ENCODE data around the gene MACROD1. TPM values are rescaled to one million over a fixed set of nuclear protein-coding genes. Genes with fewer than 3 reads are reported as not detected.

Gene MACROD1
- total RNA-seq, 2 donors from 2014 or later = 33.5 to 68.2 TPM

GRCh38 chr11:64152841-64153691 lies 12.8 kb downstream of the MACROD1 start:
- Histone ChIP-seq H3K4me3 (no peak overlapping the region), H3K9me3 (no peaks in the 10 kb centered on the region), H3K27ac (no peak overlapping the region), H3K4me1 (replicated peaks) (peaks cover 5% of the 10 kb centered on the region), H3K36me3 (no peaks in the 10 kb centered on the region), H3K27me3 (replicated peaks; ENCODE audit: insufficient read depth) (no peaks in the 10 kb centered on the region)
- intact Hi-C loops (cut with DNase I) = loop anchor here (5.0 kb wide), 2 partner anchors 316 to 386 kb away; partner anchors contain the start of genes MARK2 and ZFTA
- peak; percentile 52 for DNase-seq (ENCODE audit: low spot score)
- TF ChIP-seq POLR2A (IDR thresholded peaks at IDR 0.05) (no peak), POLR2AphosphoS5 (IDR thresholded peaks at IDR 0.05) (peak; percentile 56), CTCF (IDR thresholded peaks at IDR 0.05) (peak; percentile 94 to 99 (median 97))
- WGBS = 19% methylated on average over 23 of the region's 23 CpGs

GRCh38 chr11:64151337-64151736 lies 14.6 kb downstream of the MACROD1 start:
- Histone ChIP-seq H3K9me3 (no peaks in the 10 kb centered on the region), H3K27me3 (replicated peaks; ENCODE audit: insufficient read depth) (no peaks in the 10 kb centered on the region), H3K27ac (no peak overlapping the region), H3K4me3 (no peak overlapping the region), H3K4me1 (replicated peaks) (peaks cover 7% of the 10 kb centered on the region), H3K36me3 (no peaks in the 10 kb centered on the region)
- TF ChIP-seq POLR2A (IDR thresholded peaks at IDR 0.05) = no peak
- no peak for TF ChIP-seq POLR2AphosphoS5 (IDR thresholded peaks at IDR 0.05)
- no peak for TF ChIP-seq CTCF (IDR thresholded peaks at IDR 0.05)
- intact Hi-C loops (cut with DNase I) = loop anchor here (5.0 kb wide), 2 partner anchors 314 to 384 kb away; partner anchors contain the start of genes MARK2 and ZFTA
- whole genome bisulfite sequencing = 98% methylated on average over 8 of the region's 8 CpGs
- no peak for DNase-seq (ENCODE audit: low spot score)

- TF ChIP-seq POLR2A (IDR thresholded peaks at IDR 0.05) (no peak), POLR2AphosphoS5 (IDR thresholded peaks at IDR 0.05) (no peak), CTCF (IDR thresholded peaks at IDR 0.05) (no peak)
- H3K27me3 ChIP-seq (replicated peaks; ENCODE audit: insufficient read depth) = no peaks in the 10 kb centered on the region
- DNase-seq (ENCODE audit: low spot score) = no peak
- no peaks in the 10 kb centered on the region for H3K36me3 ChIP-seq
- intact Hi-C loops (cut with DNase I) = loop anchor here (5.0 kb wide), 2 partner anchors 313 to 383 kb away; partner anchors contain the start of genes MARK2 and ZFTA
- peaks cover 7% of the 10 kb centered on the region for H3K4me1 ChIP-seq (replicated peaks)
- no peak overlapping the region for H3K4me3 ChIP-seq
- WGBS = 74% methylated on average over 23 of the region's 24 CpGs
- no peak overlapping the region for H3K27ac ChIP-seq
- H3K9me3 ChIP-seq = no peaks in the 10 kb centered on the region
Measured at GRCh38 chr11:64150481-64151239, 15.3 kb downstream of the MACROD1 start.

- intact Hi-C loops (cut with DNase I) = loop anchor here (5.0 kb wide), 2 partner anchors 313 to 383 kb away; partner anchors contain the start of genes MARK2 and ZFTA
- Histone ChIP-seq H3K4me1 (replicated peaks) (peaks cover 7% of the 10 kb centered on the region), H3K27me3 (replicated peaks; ENCODE audit: insufficient read depth) (no peaks in the 10 kb centered on the region), H3K27ac (no peak overlapping the region), H3K9me3 (no peaks in the 10 kb centered on the region), H3K4me3 (no peak overlapping the region), H3K36me3 (no peaks in the 10 kb centered on the region)
- 90% methylated on average over 15 of the region's 15 CpGs for WGBS
- TF ChIP-seq CTCF (IDR thresholded peaks at IDR 0.05) (no peak), POLR2A (IDR thresholded peaks at IDR 0.05) (no peak), POLR2AphosphoS5 (IDR thresholded peaks at IDR 0.05) (no peak)
- no peak for DNase-seq (ENCODE audit: low spot score)
Measured at GRCh38 chr11:64150051-64150450, 15.9 kb downstream of the MACROD1 start.

Measured in prostate gland (tissue), 2 donors.